Activated CD8-positive, alpha-beta memory T cell treated with anti-CD3 and anti-CD28 coated beads for 36 hours (primary cell): ENCODE results near the gene PIK3R6. TPM values are rescaled to one million over a fixed set of nuclear protein-coding genes. Genes with fewer than 3 reads are reported as not detected.

Experiments used
- CTCF ChIA-PET: fragments of 350-600 bp; sonication (Branson Sonifier 250); formaldehyde crosslinking; loops from one replicate; lab custom pipeline; 2021; ENCODE audit warnings: antibody characterized with exemption; lab: Charles Lee
- POLR2A ChIA-PET: fragments of 350-600 bp; sonication (Branson Sonifier 250); formaldehyde crosslinking; loops from one replicate; lab custom pipeline; 2021; ENCODE audit warnings: antibody characterized with exemption; lab: Charles Lee
- total RNA-seq, 2 experiments: library from RNA; stranded (reverse); gene quantifications; one replicate each; pipeline ENCODE4 v1.2.3, GENCODE V29; 2021

The PIK3R6 gene, protein sequence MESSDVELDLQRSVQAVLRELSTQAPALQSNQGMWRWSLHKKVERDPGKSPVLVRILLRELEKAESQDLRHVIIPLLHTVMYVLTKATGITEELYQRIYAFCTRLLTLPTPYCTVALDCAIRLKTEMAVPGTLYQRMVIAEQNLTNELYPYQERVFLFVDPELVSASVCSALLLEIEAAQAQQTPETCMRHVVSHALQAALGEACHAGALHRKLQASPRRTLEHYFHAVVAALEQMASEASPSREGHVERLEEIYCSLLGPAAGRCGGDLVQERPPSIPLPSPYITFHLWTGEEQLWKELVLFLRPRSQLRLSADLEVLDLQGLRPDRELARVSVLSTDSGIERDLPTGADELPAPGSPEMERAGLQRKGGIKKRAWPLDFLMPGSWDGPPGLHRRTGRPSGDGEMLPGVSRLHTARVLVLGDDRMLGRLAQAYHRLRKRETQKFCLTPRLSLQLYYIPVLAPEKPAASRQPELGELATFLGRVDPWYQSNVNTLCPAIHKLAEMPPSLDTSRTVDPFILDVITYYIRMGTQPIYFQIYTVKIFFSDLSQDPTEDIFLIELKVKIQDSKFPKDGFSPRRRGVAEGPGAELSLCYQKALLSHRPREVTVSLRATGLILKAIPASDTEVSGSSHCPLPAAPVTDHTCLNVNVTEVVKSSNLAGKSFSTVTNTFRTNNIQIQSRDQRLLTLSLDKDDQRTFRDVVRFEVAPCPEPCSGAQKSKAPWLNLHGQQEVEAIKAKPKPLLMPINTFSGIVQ
- under 1 TPM; 0.30 to 0.46 TPM for total RNA-seq

DNA sequence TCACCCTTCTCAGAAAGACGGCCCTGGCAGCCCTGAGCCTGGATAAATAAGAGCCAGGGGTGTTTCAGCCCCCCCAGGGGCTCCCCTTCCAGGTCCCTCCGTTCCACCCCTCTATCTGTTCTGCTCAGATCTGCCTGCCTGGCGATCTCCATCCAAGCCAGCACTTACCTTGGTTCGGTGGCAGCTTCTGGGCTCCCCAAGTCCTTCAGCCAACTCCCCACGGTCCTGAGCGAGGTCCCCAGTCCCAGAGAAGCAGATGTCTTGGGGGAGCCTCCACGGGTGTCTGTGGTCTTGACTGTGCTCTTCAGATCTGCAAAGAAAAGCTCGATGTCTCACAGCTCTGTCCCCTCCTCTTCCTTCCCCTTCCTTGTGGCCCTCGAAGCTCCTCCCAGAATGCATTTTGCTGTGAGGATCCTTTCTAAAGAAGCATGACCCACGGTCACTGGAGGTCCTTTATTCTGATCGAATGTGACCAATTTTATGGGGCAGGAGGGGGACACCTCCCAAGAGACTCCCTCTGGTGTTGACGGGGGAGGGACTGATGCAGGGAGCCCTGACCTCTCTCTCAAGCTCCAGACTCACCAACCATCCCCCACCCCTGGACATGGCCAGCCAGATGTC is at the start of gene PIK3R6:
Gene PIK3R6 (minus strand): TSS at position 314 of the 621 bp plus-strand sequence. CDS start 17,880 bp downstream, outside the sequence.
- POLR2A ChIA-PET: no interaction called here
- CTCF ChIA-PET: interaction anchor here (0.6 to 1.0 kb wide), 3 partner anchors 9 to 20 kb away, joined by 4 to 5 read pairs (median 4); no protein-coding TSS in a partner anchor

DNA sequence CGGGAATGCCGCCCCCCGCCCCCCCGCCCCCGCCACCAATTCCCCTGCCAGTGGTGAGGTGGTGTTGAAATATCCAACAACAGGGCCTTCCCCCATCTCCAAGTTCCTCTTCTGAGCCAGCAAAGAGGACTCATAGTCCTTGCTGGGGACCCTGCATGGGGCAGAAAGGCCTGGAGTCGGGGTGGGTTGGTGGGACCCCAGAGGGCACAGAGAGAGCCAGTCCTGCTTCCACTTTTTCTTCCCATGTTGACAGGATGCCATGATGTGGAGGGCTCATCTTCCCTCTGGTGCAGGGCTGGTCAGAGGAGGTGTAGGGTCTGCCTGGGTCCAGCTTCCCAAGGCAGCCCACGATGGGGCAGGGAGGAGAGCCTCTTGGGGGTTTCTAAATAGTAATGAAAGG is 49.0 kb upstream of the PIK3R6 start:
- ChIA-PET CTCF (interaction anchor here (0.6 kb wide), 1 partner anchor 40 kb away, joined by 3 read pairs; no protein-coding TSS in a partner anchor), POLR2A (interaction anchor here (1.0 to 1.1 kb wide), 2 partner anchors 26 to 47 kb away, joined by 3 to 6 read pairs; no protein-coding TSS in a partner anchor)

DNA sequence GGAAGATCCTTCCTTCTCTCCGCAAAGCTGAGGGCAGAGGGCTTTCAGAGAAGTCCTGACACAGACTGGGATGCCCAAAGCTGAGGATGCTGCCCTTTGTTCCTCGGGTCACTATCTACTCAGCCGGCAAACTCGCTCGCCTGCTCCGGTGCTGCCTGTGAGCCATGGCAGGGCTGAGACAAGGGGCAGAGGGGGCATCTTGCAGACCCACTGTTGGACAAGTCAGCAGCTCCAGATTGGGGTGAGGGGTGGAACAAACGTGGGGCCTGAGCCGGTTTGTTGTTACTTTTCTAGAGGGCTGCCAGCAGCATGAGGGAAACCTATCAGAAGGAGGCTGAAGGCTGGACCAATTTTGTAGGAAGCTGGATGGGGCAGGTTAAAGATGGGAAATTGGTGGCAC is 47.1 kb upstream of the PIK3R6 start:
- CTCF ChIA-PET: interaction anchor here (0.9 to 1.3 kb wide), 4 partner anchors 13 to 26 kb away, joined by 3 to 6 read pairs (median 4); no protein-coding TSS in a partner anchor
- POLR2A ChIA-PET: no interaction called here

DNA sequence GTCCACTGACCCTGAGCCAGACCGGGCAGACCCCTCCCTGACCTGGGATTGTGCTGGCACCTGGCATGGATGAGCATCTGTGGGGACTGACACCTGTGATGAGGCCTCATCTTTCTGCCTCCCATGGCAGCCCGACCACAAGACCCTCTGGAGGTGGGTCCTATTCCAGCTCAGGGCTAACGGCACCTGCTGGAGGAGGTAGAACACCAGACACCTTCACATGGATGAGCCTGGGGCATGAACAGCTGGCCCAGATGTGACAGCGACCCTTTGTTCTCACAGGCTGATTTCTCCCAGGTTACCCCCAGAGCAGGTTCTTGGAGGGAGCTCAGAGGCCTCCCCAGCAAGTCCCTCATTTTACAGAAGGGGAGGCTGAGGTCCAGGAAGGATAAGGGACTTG is 46.4 kb upstream of the PIK3R6 start:
- ChIA-PET CTCF (interaction anchor here (1.2 to 1.6 kb wide), 2 partner anchors 15 to 19 kb away, joined by 5 to 6 read pairs; no protein-coding TSS in a partner anchor), POLR2A (no interaction called here)

DNA sequence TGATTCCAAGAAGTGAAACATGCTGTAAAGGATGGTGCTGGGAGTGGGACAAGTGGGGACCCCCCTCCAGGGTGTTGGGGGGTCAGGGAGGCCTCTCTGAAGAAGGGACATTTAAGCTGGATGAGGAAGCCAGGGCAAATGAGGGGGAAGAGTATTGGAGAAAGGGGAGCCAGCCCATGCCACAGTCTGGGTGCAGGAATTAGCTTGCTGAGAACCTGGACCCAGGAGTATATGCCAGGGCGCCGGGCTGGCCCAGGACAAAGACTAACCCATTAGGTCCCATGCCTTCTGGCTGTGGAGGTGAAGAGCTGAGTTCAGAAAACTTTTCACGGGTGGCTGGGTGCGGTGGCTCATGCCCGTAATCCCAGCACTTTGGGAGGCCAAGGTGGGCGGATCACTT is 45.6 kb upstream of the PIK3R6 start:
- ChIA-PET CTCF (interaction anchor here (1.6 to 1.7 kb wide), 2 partner anchors 12 to 14 kb away, joined by 4 to 6 read pairs; no protein-coding TSS in a partner anchor), POLR2A (no interaction called here)

DNA sequence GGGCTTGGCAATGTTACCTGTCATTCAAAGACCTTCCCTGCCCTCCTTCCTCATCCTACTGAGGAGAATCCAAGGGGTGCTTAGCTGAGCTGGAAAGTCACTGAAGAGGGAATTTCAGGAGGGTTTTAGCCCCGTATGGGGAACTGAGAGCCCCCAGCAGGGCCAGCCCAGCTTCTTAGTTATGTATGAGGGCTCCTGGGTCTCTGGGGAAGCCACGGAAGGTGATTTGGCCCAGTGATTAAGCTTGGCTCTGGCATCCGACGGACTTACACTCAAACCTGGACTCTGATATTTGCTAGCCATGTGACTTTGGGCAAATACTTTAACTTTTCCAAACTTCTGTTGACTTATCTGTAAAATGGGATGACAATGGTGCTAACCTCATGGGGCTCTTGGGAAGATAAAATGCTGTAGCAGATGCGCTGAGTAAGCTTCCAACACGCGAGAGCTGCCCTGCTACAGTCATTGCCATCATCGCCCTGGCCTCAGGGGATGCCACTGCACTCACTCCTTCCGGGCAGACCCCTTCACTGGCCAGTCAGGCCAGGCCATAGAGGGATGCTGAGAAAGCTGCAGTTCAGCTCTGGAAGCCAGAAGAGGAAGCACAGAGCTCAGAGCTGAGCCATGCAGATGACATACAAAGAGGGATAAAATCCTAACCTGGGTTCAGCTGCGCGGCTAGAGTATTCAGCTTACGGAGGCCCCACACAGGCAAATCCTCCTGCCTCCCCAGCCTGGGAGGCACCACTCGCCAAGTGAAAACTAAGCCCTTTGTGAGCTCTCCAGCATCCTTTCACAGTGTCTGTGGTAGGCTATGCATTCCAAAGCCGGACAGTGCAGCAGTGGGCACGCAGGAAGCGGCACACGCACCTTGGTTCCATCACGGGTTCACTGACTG is 44.9 kb upstream of the PIK3R6 start:
- ChIA-PET CTCF (interaction anchor here (1.6 to 1.7 kb wide), 2 partner anchors 11 to 13 kb away, joined by 4 to 6 read pairs; no protein-coding TSS in a partner anchor), POLR2A (no interaction called here)

DNA sequence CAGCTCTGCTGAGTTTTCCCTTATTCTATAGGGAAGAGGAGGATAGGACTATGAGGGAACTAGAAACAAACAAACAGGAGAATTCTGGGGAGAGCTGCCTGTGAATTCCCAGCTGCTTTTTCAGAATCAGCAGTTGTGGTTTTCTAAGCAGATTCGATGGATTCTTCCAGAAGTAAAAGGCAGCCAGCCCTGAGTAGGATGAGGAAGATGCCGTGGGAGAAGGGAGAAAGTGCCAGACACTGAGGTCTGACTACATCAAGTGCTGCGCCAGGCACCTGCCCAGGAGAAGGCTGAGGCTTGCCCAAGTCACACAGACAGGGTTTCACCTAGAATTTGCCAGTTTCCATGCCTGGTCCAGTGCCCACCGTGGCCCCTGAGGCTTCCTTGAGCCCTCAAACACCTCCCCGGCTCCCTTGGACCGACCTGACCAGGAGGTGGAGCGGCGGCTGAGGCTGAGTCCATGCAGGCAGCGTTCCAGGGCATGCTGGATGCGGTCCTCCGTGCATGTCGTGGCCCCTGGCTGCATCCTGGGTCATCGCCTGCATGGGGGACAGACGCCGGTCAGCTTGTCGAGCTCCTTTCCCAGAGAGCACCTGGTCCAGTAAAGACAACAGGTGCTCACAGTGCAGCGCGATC is 43.6 kb upstream of the PIK3R6 start:
- CTCF ChIA-PET: interaction anchor here (2.6 kb wide), 1 partner anchor 11 kb away, joined by 19 read pairs; no protein-coding TSS in a partner anchor
- POLR2A ChIA-PET: no interaction called here

DNA sequence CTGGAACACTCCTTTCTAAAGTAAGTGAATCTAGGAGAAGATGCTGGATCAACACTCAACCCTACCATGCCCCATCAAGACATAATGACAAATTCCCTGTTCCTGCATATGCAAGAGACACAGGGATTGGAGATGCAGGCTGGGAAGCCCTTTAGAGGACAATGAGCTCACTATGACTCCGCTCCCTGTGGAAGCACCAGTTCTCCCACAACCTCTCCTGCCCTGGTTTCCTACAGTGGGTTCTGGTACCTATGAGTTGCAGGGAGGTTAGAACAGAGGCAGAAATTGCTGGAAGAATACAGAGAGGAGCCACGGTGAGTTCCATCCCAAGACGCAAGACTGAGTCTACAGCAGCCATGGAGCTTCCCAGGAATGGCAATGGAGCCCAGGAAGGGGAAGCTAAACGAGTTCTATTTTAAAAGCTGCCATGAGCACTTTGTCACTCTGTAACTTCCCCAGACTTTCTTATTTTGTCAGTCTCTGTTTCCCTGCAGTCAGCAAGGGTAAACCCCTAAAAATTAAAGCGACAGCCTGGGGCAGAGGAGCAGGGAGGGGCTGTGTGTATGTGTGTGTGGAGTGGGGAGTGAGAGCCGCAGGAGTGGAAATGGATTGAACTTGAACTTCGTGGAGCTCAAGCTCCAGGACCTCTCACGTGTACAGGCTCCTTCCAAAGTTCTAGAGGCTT is 42.3 kb upstream of the PIK3R6 start:
- ChIA-PET CTCF (interaction anchor here (2.6 kb wide), 1 partner anchor 9 kb away, joined by 19 read pairs; no protein-coding TSS in a partner anchor), POLR2A (no interaction called here)

DNA sequence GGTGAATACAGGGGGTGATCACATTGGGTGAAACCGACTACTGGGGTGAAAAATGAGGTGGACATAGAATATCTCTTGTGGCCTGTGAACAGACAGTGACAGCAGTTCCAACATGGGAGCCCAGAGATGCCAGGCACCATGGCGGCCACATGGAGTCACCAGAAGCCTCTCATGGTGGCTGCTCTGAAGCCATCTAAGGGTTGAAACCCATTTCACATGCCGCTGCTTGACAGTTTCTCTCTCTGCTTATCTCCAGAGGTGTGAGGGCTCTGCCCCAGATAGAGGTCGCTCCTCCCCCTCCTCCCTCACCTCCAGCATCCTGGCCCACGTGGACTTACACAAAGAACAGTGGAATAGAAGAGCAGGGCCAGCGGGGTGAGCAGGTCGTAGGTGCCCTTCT is 37.9 kb upstream of the PIK3R6 start:
- CTCF ChIA-PET: no interaction called here

DNA sequence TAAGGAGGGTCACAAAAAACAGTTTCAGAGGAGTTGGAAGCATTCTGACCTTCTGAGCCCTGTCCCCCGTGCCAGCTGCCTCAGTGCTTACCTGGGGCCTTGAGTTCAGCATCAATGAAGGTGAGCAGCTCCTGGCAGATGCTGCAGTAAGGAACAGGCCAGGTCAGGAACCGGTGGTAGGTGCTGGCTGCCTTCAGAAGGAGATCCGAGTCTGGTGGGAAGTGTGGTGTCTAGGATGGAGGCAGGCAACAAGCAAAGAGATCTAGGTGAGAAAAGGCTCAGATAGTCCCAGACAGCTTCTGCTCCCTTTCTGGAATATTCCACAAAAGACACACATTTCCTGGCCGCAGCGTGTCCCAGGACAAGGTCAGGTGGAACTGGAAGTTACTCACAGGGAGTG is 37.2 kb upstream of the PIK3R6 start:
- ChIA-PET CTCF (no interaction called here), POLR2A (no interaction called here)

More for the DNA sequence above, 37.9 kb upstream of the PIK3R6 start:
- POLR2A ChIA-PET: no interaction called here

DNA sequence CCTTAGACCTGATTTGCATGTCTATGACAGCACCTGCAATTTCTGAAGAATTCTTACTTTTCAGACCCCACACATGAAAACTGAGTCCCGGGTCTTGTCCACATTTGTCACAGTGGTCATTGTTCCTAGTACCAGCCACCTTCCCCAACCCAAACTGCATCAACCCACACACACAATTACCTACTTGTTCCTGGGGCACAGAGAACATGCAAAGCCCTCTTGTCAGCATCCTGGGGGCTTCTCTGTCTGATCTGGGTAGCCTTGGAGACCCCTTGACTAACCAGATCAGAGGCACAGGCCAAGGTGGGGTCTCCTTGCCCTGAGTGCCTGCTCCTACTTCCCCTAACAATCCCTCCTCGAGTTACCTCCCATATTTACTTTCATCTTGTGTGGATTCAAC is 36.7 kb upstream of the PIK3R6 start:
- ChIA-PET POLR2A (no interaction called here), CTCF (interaction anchor here (1.0 kb wide), 1 partner anchor 9 kb away, joined by 5 read pairs; no protein-coding TSS in a partner anchor)

DNA sequence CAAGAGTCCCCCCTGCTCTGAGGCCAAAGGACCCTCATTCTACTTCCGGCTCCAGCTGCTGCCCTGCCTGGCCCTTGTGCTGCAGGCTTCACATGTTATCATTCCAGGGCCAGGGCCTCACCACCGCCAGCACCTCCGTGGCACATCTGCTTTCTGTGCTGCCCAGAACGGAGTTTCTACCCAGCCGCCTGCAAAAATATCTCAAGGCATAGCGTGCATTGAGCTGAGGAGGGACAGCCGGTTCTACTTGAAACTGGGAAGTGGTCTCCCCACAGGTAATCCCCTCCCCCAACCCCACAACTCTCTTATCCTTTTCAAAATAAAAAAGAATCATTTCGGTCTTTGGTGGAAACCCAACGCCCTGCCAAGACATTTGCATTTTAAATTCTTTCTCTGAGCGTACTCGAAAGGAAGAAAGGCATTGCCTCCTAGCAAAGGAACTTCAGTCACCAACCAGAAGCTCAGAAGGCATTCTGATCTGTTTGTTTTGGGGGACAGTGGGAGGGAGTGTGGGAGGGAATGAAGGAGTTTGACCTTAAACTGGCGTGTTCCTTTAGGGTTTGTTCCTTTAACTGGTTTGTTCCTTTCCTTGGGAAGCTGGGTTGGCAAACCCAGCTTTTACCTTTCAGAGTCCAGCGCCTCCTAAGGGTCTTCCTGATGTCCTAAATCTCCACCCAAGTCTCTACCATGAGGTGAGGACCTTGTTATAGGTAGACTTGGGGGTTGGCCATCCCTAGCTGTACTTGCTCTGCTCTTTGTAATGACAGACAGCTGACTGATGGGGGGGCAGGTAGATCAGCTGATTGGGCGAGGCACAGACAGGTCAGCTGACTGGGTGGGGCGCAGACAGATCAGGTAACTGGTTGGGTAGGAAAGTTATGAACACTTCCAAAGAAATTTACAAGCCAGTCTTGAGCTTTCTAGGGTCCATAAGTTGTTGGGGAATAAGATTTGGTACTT is 33.4 kb upstream of the PIK3R6 start:
- CTCF ChIA-PET: interaction anchor here (1.0 to 3.2 kb wide), 4 partner anchors 9 to 39 kb away, joined by 4 to 19 read pairs (median 6); no protein-coding TSS in a partner anchor
- POLR2A ChIA-PET: no interaction called here

DNA sequence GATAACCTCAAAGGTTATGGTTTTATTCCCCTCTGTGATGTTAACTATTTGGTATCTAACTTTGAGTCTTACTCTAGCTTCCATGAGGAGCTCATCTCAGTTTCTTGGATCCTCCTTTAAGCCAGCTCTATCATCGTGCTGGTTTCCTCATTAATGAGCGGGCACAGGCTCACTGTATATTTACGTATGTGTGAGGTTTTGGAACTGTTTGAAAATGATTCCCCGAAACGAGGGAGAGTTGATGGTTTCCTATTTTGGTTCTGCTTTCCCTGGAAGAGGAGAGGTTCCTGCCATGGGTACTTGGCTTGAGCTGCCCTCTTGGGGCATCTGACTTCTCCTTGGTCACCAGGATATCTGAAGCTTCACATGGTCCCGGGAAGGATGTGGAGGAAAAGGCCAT is 32.7 kb upstream of the PIK3R6 start:
- ChIA-PET POLR2A (no interaction called here), CTCF (interaction anchor here (2.2 to 3.2 kb wide), 2 partner anchors 10 to 40 kb away, joined by 6 to 19 read pairs; no protein-coding TSS in a partner anchor)

DNA sequence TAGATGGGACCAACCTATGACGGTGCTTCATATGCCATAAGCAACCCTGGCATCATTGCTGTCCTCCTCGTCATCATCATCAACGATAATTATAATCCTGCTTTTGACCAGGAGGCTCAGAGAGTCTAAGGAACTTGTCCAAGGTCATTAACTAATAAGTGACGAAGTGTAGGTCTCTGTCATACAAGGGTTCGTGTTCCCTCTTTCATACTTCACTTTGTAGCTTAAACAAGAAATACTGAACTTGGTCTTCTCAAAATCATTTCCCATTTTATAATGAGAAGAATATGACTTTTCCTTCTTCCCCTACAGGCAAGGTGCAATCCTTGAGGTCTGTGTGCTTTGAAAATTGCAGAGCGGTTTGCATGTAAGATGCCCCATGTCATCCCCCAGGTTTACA is 31.2 kb upstream of the PIK3R6 start:
- POLR2A ChIA-PET: no interaction called here
- CTCF ChIA-PET: interaction anchor here (2.0 kb wide), 1 partner anchor 14 kb away, joined by 6 read pairs; no protein-coding TSS in a partner anchor

DNA sequence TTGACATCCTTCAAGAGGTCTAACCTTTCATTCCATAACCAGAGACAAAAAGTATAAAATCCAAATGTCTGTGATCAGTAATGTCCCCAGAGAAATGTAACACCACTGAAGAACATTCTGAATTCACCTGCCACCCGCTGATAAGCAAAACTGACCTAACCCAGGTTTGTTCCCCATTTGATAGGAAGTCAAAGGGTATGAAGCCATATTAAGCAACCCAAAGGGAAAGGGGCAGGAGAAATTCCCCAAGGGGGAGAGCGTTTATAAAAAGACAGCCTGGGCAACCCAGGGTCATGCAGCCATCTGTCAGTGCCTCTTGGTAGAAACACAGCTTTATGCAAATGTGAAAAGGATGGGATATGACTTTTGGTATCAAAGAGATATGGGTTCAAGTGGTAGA is 30.7 kb upstream of the PIK3R6 start:
- CTCF ChIA-PET: interaction anchor here (2.0 kb wide), 1 partner anchor 15 kb away, joined by 6 read pairs; no protein-coding TSS in a partner anchor
- POLR2A ChIA-PET: no interaction called here
